HL-60/S4 treated with phorbol 12-myristate 13-acetate at 8.2 ng/mL for 4 days and 3 days (cell line): ENCODE measurements around the gene AGTPBP1.

Source experiments
- in situ Hi-C: fragments of 300-500 bp; cut with MboI; formaldehyde crosslinking; loops from 2 replicates; pipeline ENCODE4 v1.15.0; 2022; ENCODE audit warnings: low sequenced_read_pairs

AGTPBP1 gene

DNA sequence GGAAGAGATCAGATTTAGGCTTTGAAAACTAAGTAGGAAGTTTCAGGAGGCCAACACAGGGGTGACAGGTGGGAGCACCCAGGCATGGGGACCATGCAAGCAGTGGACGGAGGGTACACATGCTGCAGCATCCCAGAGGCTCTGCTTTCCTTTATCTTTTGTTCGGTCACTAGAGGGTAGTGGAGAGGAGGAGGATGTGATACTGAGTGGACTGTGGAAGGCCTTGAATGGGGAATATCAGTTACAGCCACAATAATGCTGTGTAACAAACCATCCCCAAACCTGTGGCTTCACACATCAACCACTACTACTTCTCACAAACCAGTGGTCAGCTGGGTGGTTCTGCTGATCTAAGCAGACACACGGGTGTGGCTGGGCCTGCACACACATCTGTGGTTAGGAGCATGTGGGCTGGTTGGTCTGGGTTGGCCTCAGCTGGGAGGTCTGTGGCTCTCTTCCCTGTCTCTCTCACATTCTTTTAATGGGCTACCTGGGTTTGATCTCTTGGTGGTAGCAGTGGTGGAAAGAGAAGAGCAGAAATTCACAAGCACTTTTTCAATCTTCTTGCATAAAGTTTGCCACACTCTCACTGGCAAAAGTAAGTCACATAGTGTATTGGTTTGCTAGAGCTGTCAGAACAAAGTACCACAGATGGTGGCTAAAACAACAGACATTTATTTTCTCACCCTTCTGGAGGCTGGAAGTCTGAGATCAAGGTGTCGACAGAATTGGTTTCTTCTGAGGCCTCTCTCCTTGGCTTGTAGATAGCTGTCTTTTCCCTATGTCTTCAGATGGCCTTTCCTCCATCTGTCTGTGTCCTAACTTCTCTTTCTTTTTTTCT is 238.7 kb downstream of the AGTPBP1 start:
- in situ Hi-C loops: no loop called here

DNA sequence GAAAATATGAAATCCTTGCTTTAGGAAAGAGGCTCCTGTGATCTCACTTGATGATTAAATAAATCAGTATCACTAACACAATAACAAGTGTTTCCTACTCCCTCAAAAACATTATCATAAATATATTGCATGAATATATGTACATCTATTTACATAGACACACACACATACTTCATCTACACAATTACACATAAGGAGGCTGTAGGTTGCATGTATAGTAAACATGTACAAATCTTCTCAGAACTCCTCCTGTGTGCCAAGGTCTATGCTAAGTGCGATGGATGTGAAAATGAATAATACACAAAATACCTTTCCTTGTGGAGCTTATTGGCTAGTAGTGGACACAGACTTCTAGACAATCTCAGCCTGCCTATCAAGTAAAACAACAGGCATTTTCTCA is 239.9 kb downstream of the AGTPBP1 start:
- in situ Hi-C loops: no loop called here

DNA sequence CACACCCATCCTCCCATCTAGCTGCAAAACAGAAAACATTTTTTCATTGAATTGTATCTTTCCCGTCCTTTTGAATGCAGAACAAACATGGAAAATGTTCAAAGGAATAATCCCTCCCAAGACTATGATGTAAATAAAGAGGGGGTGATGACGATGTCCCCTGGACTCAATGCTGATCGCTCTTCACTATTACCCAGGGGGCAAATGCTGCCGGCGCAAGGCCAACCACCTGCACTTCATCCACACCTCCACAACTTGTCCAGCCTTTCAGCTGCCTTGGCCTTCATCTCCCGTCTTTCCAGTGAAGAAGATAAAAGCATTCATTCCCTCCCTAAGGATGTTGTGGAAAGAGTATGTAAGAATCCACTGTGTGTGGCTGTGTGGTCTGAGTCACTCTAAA is 240.3 kb downstream of the AGTPBP1 start:
- in situ Hi-C loops: no loop called here
